Psoas muscle (tissue), 8 donors: ENCODE data around the gene CHCHD10. TPM values are rescaled to one million over a fixed set of nuclear protein-coding genes. Genes with fewer than 3 reads are reported as not detected.
A peak's percentile ranks its signal among the peaks of the same experiment; 100 is the strongest.

ENCODE experiments used
- ATAC-seq, 4 donors: fragments of 200-7000 bp; cut with Tn5 transposase; one replicate each; pipeline ENCODE4 v1.9.1; 2020; ENCODE audit warnings: moderate library complexity in 3 of 4, mild to moderate bottlenecking in 2 of 4
- DNase-seq, 2 donors: peaks; one replicate each; pipeline ENCODE4 v3.0.0-alpha.2; 2020
- H3K27ac ChIP-seq: fragments of 200-600 bp; one replicate; pipeline ENCODE4 v1.8.0; 2022
- H3K27me3 ChIP-seq, 3 donors: fragments of 200-600 bp in 1 of 3; one replicate each; pipeline versions ENCODE4 v1.6.1 to v1.8.0; 2013 to 2022; ENCODE audit warnings: low read length in 2 of 3, mild to moderate bottlenecking in 2 of 3, moderate library complexity in 1 of 3; ENCODE audit not compliant: insufficient read depth in 3 of 3
- H3K36me3 ChIP-seq, 2 donors: fragments of 200-600 bp in 1 of 2; one replicate each; pipeline versions ENCODE4 v1.6.1 to v1.8.0; 2013 to 2022; ENCODE audit warnings: low read depth in 1 of 2, mild to moderate bottlenecking in 1 of 2, moderate library complexity in 1 of 2; ENCODE audit not compliant: insufficient read depth in 1 of 2
- H3K4me1 ChIP-seq: fragments of 200-600 bp; one replicate; pipeline ENCODE4 v1.8.0; 2022
- H3K4me3 ChIP-seq: fragments of 200-600 bp; one replicate; pipeline ENCODE4 v1.8.0; 2022; ENCODE audit warnings: mild to moderate bottlenecking
- H3K9me3 ChIP-seq: fragments of 200-600 bp; one replicate; pipeline ENCODE4 v1.8.0; 2022
- WGBS, 3 donors: extraction: QIAGEN DNeasy Blood & Tissue Kit; methylation state at CpG; one replicate each; pipeline versions ENCODE4 v1.1.6 to v1.1.7; 2013; 5-methylcytosine and 5-hydroxymethylcytosine counted together
- intact Hi-C, 2 donors: fragments of 100-400 bp; cut with DNase I; formaldehyde crosslinking; loops; one replicate each; pipeline versions ENCODE4 v1.11.0 to v1.14.2; 2022
- polyA plus RNA-seq, 3 donors: library from polyadenylated mRNA; stranded (reverse); fragments of 200-250 nt; gene quantifications; one replicate each; pipeline ENCODE4 v1.2.3, GENCODE V29; 2013
- total RNA-seq, 4 donors: library from RNA; stranded (reverse); fragmentation: NEBNext Ultra II Directional in 2 of 4; extraction: Animal tissue kit (Norgen Biotek cat#: 25700) in 2 of 4; gene quantifications; one replicate each; pipeline versions ENCODE4 v1.2.1 to v1.2.4, GENCODE V29; 2021 to 2023
- TF ChIP-seq, protein P1 (sequence below): fragments of 200-600 bp; IDR thresholded peaks from one replicate; pipeline ENCODE4 v1.8.0; 2022; ENCODE audit warnings: antibody characterized with exemption
- donor health status: healthy with polysubstance abuse.
- donor health status: DM: no; HTN: no; CAD: no; lungs with moderate emphysema.
- donor health status: Bipolar disorder and iron deficiency.
- donor health status: healthy.
- donor health status: DM: yes; HTN: yes; CAD: no.
- donor health status: DM: no; HTN: no; CAD: no.
- donor health status: DM: no; HTN: no; CAD: no.
- donor health status: DM: yes; HTN: yes; CAD: no.

Gene CHCHD10
- total and polyA plus RNA-seq, 7 donors: 460 to 1,066 (median 752) TPM

DNA sequence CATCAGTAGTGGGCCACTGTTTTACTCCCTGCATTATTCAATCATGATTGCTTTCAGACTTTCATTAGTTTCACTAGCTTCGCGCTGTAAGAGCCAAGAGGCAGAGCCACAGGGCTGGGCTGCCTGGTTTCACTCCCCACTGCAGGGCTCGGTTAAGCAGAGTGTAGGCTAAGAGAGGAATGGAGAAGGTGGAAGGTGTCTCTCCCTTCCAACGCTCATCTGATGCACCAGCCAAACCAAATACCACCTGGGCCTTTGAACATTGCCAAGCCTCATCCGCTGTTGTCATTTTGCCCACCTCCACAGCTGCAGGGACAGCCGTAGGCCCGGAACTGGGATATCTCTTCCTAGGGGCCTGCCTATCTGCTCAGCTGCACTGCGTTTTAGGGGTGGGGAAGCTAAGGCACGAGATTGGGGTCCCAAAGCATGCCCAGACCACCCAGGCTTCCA is 18.5 kb upstream of the CHCHD10 start:
- H3K27ac ChIP-seq: peak overlapping the region; percentile 99
- ATAC-seq: peak; percentile 30 to 59 (median 44)
- no peaks in the 10 kb centered on the region for H3K9me3 ChIP-seq
- intact Hi-C loops: loop anchor here (5.0 kb wide), 3 partner anchors 36 to 61 kb away; no protein-coding TSS in a partner anchor
- TF ChIP-seq, protein P1, sequence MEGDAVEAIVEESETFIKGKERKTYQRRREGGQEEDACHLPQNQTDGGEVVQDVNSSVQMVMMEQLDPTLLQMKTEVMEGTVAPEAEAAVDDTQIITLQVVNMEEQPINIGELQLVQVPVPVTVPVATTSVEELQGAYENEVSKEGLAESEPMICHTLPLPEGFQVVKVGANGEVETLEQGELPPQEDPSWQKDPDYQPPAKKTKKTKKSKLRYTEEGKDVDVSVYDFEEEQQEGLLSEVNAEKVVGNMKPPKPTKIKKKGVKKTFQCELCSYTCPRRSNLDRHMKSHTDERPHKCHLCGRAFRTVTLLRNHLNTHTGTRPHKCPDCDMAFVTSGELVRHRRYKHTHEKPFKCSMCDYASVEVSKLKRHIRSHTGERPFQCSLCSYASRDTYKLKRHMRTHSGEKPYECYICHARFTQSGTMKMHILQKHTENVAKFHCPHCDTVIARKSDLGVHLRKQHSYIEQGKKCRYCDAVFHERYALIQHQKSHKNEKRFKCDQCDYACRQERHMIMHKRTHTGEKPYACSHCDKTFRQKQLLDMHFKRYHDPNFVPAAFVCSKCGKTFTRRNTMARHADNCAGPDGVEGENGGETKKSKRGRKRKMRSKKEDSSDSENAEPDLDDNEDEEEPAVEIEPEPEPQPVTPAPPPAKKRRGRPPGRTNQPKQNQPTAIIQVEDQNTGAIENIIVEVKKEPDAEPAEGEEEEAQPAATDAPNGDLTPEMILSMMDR: no peak
- peaks cover 32% of the 10 kb centered on the region for H3K4me1 ChIP-seq
- WGBS, 3 donors: 9 to 22% (median 14%) methylated on average over 9 of the region's 9 CpGs
- peak overlapping the region; percentile 92 for H3K4me3 ChIP-seq
- DNase-seq: no peak
- no peaks in the 10 kb centered on the region for H3K27me3 ChIP-seq
- H3K36me3 ChIP-seq: no peaks in the 10 kb centered on the region

DNA sequence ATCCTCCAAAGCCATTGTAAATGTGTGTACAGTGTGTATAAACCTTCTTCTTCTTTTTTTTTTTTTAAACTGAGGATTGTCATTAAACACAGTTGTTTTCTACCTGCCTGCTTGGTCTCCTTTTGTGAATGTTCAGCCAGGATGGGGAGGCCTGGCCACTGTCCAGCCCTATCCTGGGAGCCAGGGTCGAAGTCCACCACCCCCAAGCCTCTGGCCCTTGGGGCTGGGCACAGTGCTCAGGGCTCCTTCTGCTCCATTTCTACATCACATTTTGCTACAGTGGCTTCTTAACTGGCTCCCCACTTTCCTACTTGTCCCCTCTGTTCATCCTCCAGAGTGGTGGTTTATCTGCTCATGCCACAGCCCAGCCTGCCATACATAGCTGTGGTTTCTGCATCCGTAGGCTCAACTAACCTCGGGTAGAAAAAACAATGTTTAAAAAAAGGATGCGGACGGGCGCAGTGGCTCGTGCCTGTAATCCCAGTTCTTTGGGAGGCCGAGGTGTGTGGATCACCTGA is 16.5 kb upstream of the CHCHD10 start:
- Histone ChIP-seq H3K4me3 (no peak overlapping the region), H3K4me1 (peaks cover 26% of the 10 kb centered on the region), H3K9me3 (no peaks in the 10 kb centered on the region), H3K27ac (peak overlapping the region; percentile 99), H3K36me3 (no peaks in the 10 kb centered on the region), H3K27me3 (no peaks in the 10 kb centered on the region)
- DNase-seq: no peak
- no peak for ATAC-seq
- intact Hi-C loops: no loop called here
- TF ChIP-seq, protein P1: no peak
- 86 to 90% (median 90%) methylated on average over 8 of the region's 8 CpGs for WGBS, 3 donors

DNA sequence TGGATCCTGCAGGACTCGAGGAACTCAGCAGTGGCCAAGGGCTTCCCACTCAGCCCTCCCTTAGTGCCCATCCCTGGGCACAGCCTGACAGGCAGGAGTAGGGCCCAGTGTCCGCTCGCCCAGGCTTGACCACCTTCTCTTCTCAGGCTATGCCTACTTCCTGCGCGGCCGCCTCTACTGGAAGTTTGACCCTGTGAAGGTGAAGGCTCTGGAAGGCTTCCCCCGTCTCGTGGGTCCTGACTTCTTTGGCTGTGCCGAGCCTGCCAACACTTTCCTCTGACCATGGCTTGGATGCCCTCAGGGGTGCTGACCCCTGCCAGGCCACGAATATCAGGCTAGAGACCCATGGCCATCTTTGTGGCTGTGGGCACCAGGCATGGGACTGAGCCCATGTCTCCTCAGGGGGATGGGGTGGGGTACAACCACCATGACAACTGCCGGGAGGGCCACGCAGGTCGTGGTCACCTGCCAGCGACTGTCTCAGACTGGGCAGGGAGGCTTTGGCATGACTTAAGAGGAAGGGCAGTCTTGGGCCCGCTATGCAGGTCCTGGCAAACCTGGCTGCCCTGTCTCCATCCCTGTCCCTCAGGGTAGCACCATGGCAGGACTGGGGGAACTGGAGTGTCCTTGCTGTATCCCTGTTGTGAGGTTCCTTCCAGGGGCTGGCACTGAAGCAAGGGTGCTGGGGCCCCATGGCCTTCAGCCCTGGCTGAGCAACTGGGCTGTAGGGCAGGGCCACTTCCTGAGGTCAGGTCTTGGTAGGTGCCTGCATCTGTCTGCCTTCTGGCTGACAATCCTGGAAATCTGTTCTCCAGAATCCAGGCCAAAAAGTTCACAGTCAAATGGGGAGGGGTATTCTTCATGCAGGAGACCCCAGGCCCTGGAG is 15.7 kb upstream of the CHCHD10 start:
- ATAC-seq: no peak
- H3K27ac ChIP-seq: no peak overlapping the region

GRCh38 chr22:23782703-23783102 is 14.9 kb upstream of the CHCHD10 start:
- 92 to 100% (median 100%) methylated on average over 1 of the region's 1 CpG for WGBS, 3 donors
- intact Hi-C loops: no loop called here
- ATAC-seq (no peak), DNase-seq (no peak)
- Histone ChIP-seq H3K27ac (no peak overlapping the region), H3K27me3 (no peaks in the 10 kb centered on the region), H3K36me3 (no peaks in the 10 kb centered on the region), H3K4me1 (peaks cover 11% of the 10 kb centered on the region), H3K4me3 (no peak overlapping the region), H3K9me3 (no peaks in the 10 kb centered on the region)
- TF ChIP-seq, protein P1: no peak

More for the DNA sequence above, 15.7 kb upstream of the CHCHD10 start:
- DNase-seq: no peak
- H3K27me3 ChIP-seq: no peaks in the 10 kb centered on the region
- no peak overlapping the region for H3K4me3 ChIP-seq
- intact Hi-C loops: no loop called here
- TF ChIP-seq, protein P1: no peak
- H3K4me1 ChIP-seq: peaks cover 19% of the 10 kb centered on the region
- 83 to 92% (median 83%) methylated on average over 15 of the region's 15 CpGs for WGBS, 3 donors
- no peaks in the 10 kb centered on the region for H3K9me3 ChIP-seq
- no peaks in the 10 kb centered on the region for H3K36me3 ChIP-seq
